22Rv1 (cell line): ENCODE data around the gene COX14.

ENCODE experiments used
- ZFX ChIP-seq: fragments of 450-650 bp; IDR thresholded peaks from 2 replicates; pipeline ENCODE4 v1.6.1; 2017; ENCODE audit warnings: antibody characterized with exemption, borderline replicate concordance
- TF ChIP-seq, protein P1 (sequence below): fragments of 450-650 bp; IDR thresholded peaks from 2 replicates; pipeline ENCODE4 v1.5.1; 2017; ENCODE audit warnings: mild to moderate bottlenecking

GRCh38 chr12:50086148-50086547 is 25.9 kb upstream of the COX14 start:
- TF ChIP-seq, protein P1, sequence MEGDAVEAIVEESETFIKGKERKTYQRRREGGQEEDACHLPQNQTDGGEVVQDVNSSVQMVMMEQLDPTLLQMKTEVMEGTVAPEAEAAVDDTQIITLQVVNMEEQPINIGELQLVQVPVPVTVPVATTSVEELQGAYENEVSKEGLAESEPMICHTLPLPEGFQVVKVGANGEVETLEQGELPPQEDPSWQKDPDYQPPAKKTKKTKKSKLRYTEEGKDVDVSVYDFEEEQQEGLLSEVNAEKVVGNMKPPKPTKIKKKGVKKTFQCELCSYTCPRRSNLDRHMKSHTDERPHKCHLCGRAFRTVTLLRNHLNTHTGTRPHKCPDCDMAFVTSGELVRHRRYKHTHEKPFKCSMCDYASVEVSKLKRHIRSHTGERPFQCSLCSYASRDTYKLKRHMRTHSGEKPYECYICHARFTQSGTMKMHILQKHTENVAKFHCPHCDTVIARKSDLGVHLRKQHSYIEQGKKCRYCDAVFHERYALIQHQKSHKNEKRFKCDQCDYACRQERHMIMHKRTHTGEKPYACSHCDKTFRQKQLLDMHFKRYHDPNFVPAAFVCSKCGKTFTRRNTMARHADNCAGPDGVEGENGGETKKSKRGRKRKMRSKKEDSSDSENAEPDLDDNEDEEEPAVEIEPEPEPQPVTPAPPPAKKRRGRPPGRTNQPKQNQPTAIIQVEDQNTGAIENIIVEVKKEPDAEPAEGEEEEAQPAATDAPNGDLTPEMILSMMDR, result no peak
- TF ChIP-seq ZFX, result no peak
